ENCODE results near the gene ZNF408.

The ZNF408 gene

GRCh38 chr11:46719543-46720218 is 18.9 kb downstream of the ZNF408 start:
- Histone ChIP-seq H3K4me1 (ENCODE audit: control insufficient read depth, insufficient read depth, low read length) (peaks cover 7% of the 10 kb centered on the region; the same call in 1 of the 2 replicates), H3K9ac (ENCODE audit: low read depth, low read length) (no peak overlapping the region), H3K27me3 (ENCODE audit: control insufficient read depth, insufficient read depth, low read length) (no peaks in the 10 kb centered on the region), H3K9me3 (ENCODE audit: control insufficient read depth, insufficient read depth, low read length) (no peaks in the 10 kb centered on the region), H3K4me3 (ENCODE audit: low read depth, low read length) (no peak overlapping the region), H3K36me3 (ENCODE audit: control insufficient read depth, insufficient read depth, low read length) (no peaks in the 10 kb centered on the region), H3K27ac (ENCODE audit: low read depth, low read length) (no peak overlapping the region)

DNA sequence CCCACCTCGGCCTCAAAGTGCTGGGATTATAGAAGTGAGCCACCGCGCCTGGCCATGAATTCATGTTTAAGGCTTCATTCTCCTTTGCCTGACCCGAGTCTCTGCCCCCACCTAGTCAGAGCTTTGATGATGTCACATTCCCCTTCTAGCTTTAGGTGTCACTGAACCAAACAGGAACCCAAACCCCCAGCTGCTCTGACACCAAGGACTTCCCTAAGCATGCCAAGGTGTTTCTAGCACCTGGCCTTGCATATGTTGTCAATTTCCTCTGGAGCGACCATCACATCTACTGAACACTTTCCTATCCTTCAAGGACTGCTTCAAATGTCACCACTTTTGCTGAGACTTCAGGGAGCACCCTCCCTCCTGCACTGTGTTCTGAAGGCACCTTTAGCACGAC is 20.5 kb downstream of the ZNF408 start:
- no peaks in the 10 kb centered on the region for H3K27me3 ChIP-seq (ENCODE audit: control insufficient read depth, insufficient read depth, low read length)
- peaks cover 7% of the 10 kb centered on the region; the same call in 1 of the 2 replicates for H3K4me1 ChIP-seq (ENCODE audit: control insufficient read depth, insufficient read depth, low read length)
- no peak overlapping the region for H3K27ac ChIP-seq (ENCODE audit: low read depth, low read length)
- no peak overlapping the region for H3K4me3 ChIP-seq (ENCODE audit: low read depth, low read length)
- H3K9ac ChIP-seq (ENCODE audit: low read depth, low read length), result no peak overlapping the region
- no peaks in the 10 kb centered on the region for H3K9me3 ChIP-seq (ENCODE audit: control insufficient read depth, insufficient read depth, low read length)
- H3K36me3 ChIP-seq (ENCODE audit: control insufficient read depth, insufficient read depth, low read length), result no peaks in the 10 kb centered on the region

DNA sequence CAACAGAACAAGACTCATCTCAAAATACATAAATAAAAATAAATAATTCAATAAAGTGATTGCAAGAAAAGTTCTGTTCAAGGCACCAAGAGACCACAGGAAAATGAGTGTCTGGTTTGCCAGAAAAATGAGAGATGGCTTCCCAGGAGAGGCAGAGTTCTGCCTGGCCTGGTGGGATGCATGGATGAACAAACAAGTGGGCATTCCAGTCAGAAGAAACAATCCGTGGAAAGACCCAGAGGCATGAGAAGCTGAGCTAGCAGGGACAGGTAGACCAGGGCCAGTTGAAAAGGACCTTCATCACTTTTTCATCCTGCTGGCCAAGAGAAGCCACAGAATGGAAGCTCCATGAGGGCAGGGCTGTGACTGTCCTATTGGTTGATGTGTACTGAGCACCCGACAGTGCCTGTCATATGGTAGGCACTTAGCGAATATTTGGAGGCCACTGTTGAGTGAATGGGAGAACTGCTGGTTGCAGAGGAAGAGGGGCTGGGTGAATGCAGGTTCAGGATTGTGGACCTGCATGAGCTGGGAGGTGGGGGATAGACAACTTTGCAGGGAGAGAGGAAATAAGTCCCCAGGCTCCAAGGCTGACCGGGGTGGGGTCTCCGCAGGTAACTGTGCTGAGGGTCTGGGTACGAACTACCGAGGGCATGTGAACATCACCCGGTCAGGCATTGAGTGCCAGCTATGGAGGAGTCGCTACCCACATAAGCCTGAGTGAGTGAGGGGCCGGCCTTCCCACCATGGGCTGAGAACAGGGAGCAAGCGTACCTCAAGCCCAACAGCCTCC is 21.9 kb downstream of the ZNF408 start:
- no peak overlapping the region for H3K27ac ChIP-seq (ENCODE audit: low read depth, low read length)
- no peaks in the 10 kb centered on the region for H3K9me3 ChIP-seq (ENCODE audit: control insufficient read depth, insufficient read depth, low read length)
- no peak overlapping the region for H3K4me3 ChIP-seq (ENCODE audit: low read depth, low read length)
- H3K36me3 ChIP-seq (ENCODE audit: control insufficient read depth, insufficient read depth, low read length), result no peaks in the 10 kb centered on the region
- H3K9ac ChIP-seq (ENCODE audit: low read depth, low read length), result no peak overlapping the region
- H3K27me3 ChIP-seq (ENCODE audit: control insufficient read depth, insufficient read depth, low read length), result no peaks in the 10 kb centered on the region
- peaks cover 7% of the 10 kb centered on the region; the same call in 1 of the 2 replicates for H3K4me1 ChIP-seq (ENCODE audit: control insufficient read depth, insufficient read depth, low read length)

DNA sequence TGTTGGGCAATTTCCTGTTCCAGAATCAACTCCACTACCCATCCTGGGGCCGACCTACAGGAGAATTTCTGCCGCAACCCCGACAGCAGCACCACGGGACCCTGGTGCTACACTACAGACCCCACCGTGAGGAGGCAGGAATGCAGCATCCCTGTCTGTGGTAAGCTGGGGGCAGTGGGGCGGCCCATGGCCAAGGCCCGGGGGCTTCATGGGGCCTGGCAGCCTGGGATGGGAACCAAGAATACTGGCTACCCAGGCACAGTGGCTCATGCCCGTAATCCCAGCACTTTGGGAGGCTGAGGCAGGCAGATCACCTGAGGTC is 22.5 kb downstream of the ZNF408 start:
- H3K36me3 ChIP-seq (ENCODE audit: control insufficient read depth, insufficient read depth, low read length), result no peaks in the 10 kb centered on the region
- no peak overlapping the region for H3K9ac ChIP-seq (ENCODE audit: low read depth, low read length)
- no peaks in the 10 kb centered on the region for H3K27me3 ChIP-seq (ENCODE audit: control insufficient read depth, insufficient read depth, low read length)
- H3K4me1 ChIP-seq (ENCODE audit: control insufficient read depth, insufficient read depth, low read length), result peaks cover 7% of the 10 kb centered on the region; the same call in 1 of the 2 replicates
- no peak overlapping the region for H3K4me3 ChIP-seq (ENCODE audit: low read depth, low read length)
- no peak overlapping the region for H3K27ac ChIP-seq (ENCODE audit: low read depth, low read length)
- H3K9me3 ChIP-seq (ENCODE audit: control insufficient read depth, insufficient read depth, low read length), result no peaks in the 10 kb centered on the region

GRCh38 chr11:46724088-46724487 is 23.3 kb downstream of the ZNF408 start:
- Histone ChIP-seq H3K4me1 (ENCODE audit: control insufficient read depth, insufficient read depth, low read length) (peaks cover 7% of the 10 kb centered on the region; the same call in 1 of the 2 replicates), H3K9ac (ENCODE audit: low read depth, low read length) (no peak overlapping the region), H3K27ac (ENCODE audit: low read depth, low read length) (no peak overlapping the region), H3K27me3 (ENCODE audit: control insufficient read depth, insufficient read depth, low read length) (no peaks in the 10 kb centered on the region), H3K9me3 (ENCODE audit: control insufficient read depth, insufficient read depth, low read length) (no peaks in the 10 kb centered on the region), H3K4me3 (ENCODE audit: low read depth, low read length) (no peak overlapping the region), H3K36me3 (ENCODE audit: control insufficient read depth, insufficient read depth, low read length) (no peaks in the 10 kb centered on the region)

GRCh38 chr11:46725338-46726205 is 24.7 kb downstream of the ZNF408 start:
- no peaks in the 10 kb centered on the region for H3K27me3 ChIP-seq (ENCODE audit: control insufficient read depth, insufficient read depth, low read length)
- H3K27ac ChIP-seq (ENCODE audit: low read depth, low read length), result no peak overlapping the region
- H3K9me3 ChIP-seq (ENCODE audit: control insufficient read depth, insufficient read depth, low read length), result no peaks in the 10 kb centered on the region
- no peaks in the 10 kb centered on the region for H3K36me3 ChIP-seq (ENCODE audit: control insufficient read depth, insufficient read depth, low read length)
- no peak overlapping the region for H3K4me3 ChIP-seq (ENCODE audit: low read depth, low read length)
- H3K4me1 ChIP-seq (ENCODE audit: control insufficient read depth, insufficient read depth, low read length), result peaks cover 7% of the 10 kb centered on the region; the same call in 1 of the 2 replicates
- no peak overlapping the region for H3K9ac ChIP-seq (ENCODE audit: low read depth, low read length)

DNA sequence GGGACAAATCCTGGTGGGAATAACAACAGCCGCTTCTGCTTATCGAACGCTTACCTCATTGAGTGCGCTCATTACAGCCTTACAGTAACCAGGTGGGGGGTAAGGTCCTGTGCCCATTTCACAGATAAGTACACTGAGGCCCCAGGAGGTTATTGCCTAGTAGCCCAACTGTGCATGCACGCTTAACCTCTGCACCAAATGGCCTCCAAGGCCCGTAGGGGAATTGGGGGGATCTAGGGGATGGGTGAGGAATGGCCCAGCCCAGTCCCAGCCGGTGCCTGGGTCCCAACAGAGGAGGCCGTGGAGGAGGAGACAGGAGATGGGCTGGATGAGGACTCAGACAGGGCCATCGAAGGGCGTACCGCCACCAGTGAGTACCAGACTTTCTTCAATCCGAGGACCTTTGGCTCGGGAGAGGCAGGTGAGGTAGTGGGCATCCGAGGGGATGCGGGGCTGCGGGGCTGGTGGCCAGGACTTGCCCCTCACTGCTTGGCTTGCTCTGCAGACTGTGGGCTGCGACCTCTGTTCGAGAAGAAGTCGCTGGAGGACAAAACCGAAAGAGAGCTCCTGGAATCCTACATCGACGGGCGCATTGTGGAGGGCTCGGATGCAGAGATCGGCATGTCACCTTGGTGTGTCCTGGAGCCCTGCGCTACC is 25.5 kb downstream of the ZNF408 start:
- no peak overlapping the region for H3K9ac ChIP-seq (ENCODE audit: low read depth, low read length)

GRCh38 chr11:46727952-46728658 is 27.3 kb downstream of the ZNF408 start:
- Histone ChIP-seq H3K9me3 (ENCODE audit: control insufficient read depth, insufficient read depth, low read length) (no peaks in the 10 kb centered on the region), H3K36me3 (ENCODE audit: control insufficient read depth, insufficient read depth, low read length) (no peaks in the 10 kb centered on the region), H3K27me3 (ENCODE audit: control insufficient read depth, insufficient read depth, low read length) (no peaks in the 10 kb centered on the region), H3K27ac (ENCODE audit: low read depth, low read length) (no peak overlapping the region), H3K9ac (ENCODE audit: low read depth, low read length) (no peak overlapping the region), H3K4me3 (ENCODE audit: low read depth, low read length) (no peak overlapping the region), H3K4me1 (ENCODE audit: control insufficient read depth, insufficient read depth, low read length) (peaks cover 7% of the 10 kb centered on the region; the same call in 1 of the 2 replicates)

More for the DNA sequence above, 25.5 kb downstream of the ZNF408 start:
- no peak overlapping the region for H3K27ac ChIP-seq (ENCODE audit: low read depth, low read length)
- H3K9me3 ChIP-seq (ENCODE audit: control insufficient read depth, insufficient read depth, low read length), result no peaks in the 10 kb centered on the region
- H3K27me3 ChIP-seq (ENCODE audit: control insufficient read depth, insufficient read depth, low read length), result no peaks in the 10 kb centered on the region
- no peak overlapping the region for H3K4me3 ChIP-seq (ENCODE audit: low read depth, low read length)
- peaks cover 7% of the 10 kb centered on the region; the same call in 1 of the 2 replicates for H3K4me1 ChIP-seq (ENCODE audit: control insufficient read depth, insufficient read depth, low read length)
- H3K36me3 ChIP-seq (ENCODE audit: control insufficient read depth, insufficient read depth, low read length), result no peaks in the 10 kb centered on the region

GRCh38 chr11:46728659-46729040 is 27.8 kb downstream of the ZNF408 start:
- peaks cover 7% of the 10 kb centered on the region; the same call in 1 of the 2 replicates for H3K4me1 ChIP-seq (ENCODE audit: control insufficient read depth, insufficient read depth, low read length)
- H3K27me3 ChIP-seq (ENCODE audit: control insufficient read depth, insufficient read depth, low read length), result no peaks in the 10 kb centered on the region
- H3K27ac ChIP-seq (ENCODE audit: low read depth, low read length), result no peak overlapping the region
- no peaks in the 10 kb centered on the region for H3K9me3 ChIP-seq (ENCODE audit: control insufficient read depth, insufficient read depth, low read length)
- no peak overlapping the region for H3K9ac ChIP-seq (ENCODE audit: low read depth, low read length)
- no peak overlapping the region for H3K4me3 ChIP-seq (ENCODE audit: low read depth, low read length)
- no peaks in the 10 kb centered on the region for H3K36me3 ChIP-seq (ENCODE audit: control insufficient read depth, insufficient read depth, low read length)

Data from HUES48 (cell line).